Renal cortical epithelial cell (primary cell): Measurements from ENCODE around the gene PRDX5. TPM values are rescaled to one million over a fixed set of nuclear protein-coding genes. Genes with fewer than 3 reads are reported as not detected.

ENCODE experiments used
- DNase-seq: peaks from one replicate; pipeline ENCODE4 v3.0.0-alpha.2; 2011; ENCODE audit warnings: low read depth
- total RNA-seq: library from RNA; depleted of rRNA; stranded (reverse); fragments of >200 nt; gene quantifications from 2 replicates; pipeline ENCODE4 v1.2.3, GENCODE V29; 2014

The PRDX5 gene
- total RNA-seq, 1 donor from 2014 or later = 209 TPM

DNA sequence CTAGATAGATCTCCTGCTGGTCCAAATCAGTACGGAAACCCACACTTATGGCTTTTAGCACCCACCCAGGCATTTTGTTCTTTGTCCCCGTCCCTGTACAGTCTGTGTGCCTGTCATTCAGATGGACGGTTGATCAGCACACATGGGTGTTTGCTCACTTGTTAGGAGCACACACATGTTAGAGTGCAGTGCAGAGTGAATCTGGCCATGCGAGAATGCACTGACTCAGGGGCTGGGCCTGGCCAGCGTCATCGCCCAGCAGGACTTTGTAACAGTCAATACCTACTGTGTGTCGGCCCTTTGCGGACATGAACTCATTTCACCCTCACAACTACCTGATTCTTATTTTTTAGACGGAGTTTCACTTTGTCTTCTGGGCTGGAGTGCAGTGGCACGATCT lies 44.4 kb downstream of the PRDX5 start:
- DNase-seq = no peak

DNA sequence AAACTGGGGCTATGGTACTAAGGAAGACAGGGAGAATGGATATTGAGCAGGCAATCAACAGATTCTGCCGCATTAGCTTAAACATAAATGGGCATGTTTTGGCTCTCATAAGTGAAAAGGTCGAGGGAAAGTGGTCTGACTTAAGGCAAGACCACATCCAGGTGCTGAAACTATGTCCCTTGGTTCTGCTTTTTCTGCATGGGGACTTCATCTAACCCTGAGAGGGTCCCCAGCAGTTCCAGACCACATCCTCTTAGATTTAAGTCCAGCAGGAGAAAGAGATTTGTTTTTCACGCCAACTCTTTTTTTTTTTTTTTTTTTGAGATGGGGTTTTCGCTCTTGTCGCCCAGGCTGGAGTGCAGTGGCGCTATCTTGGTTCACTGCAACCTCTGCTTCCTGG lies 46.5 kb downstream of the PRDX5 start:
- DNase-seq = no peak

DNA sequence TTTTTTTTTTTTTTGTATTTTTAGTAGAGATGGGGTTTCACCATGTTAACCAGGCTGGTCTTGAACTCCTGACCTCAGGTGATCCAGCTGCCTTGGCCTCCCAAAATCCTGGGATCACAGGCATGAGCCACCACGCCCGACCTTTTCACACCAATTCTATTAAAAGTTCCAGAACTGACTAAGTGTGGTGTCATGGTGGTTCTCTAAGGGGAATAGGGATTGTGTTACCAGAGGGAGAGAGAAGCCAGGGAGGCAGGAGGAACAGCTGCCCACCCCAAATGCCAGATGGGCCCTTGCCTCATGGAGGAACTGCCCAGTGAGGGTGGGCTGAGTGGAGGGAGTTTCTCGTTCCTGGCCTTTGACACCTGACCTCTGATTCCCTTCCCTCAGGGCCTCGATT lies 47.0 kb downstream of the PRDX5 start:
- DNase-seq = no peak

DNA sequence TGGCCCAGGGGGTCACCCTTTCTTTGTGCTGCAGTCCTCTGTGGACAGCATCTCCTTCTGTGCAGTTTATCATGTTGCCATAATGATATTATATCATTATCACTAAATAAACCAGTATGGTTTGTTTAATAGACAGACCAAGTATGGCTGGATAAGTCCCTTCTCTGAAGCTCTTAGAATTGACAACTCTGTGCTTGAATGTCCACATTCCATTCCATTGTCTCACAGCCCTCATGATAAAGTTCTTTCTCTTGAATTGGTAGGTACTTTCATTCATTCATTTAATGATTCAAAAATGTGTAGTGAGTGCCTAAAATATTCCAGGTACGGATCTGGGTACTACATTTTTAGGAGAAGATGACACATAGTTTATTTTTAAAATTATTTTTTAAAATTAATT lies 48.8 kb downstream of the PRDX5 start:
- no peak for DNase-seq

DNA sequence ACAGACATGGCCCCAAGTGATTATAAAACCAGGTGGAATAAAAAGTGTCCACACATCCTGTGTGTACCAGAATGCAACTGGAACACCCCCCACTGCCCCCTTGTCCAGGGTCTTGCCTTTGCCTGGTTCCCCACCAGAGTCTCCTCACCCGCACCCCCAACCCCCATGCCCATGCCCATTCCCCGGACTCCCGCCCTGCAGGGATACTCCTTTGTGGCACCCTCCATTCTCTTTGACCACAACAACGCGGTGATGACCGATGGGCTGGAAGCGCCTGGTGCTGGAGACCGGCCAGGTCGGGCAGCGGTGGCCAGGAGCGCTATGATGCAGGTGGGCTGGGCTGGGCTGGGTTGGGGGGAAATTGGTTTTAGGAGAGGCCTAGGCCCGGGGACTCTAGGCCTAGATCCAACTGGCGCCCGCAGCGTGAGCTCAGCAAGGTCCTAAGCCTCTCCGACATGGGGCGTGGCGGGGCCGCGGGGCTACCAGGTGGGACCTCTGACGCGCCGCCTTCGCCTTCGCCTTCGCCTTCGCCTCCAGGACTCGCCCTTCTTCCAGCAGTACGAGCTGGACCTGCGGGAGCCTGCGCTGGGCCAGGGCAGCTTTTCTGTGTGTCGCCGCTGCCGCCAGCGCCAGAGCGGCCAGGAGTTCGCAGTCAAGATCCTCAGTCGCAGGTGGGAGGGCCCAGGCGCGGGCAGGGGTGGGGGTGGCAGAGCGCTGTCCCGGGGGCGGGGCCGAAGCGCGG lies 50.2 kb downstream of the PRDX5 start:
- DNase-seq = no peak

DNA sequence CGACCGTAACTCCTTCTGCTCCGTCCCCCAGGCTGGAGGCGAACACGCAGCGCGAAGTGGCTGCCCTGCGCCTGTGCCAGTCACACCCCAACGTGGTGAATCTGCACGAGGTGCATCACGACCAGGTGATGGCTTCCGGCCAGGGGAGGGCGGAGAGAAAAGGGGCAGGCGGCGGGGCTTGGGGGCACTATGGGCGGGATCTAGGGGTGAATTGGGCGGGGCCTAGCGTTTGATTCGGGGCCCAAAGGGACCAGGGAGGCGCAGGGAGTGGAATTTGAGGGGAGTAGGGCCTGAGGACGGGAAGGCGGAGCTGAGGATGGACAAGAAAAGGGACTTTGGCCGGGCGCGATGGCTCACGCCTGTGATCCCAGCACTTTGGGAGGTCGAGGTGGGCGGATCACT lies 50.8 kb downstream of the PRDX5 start:
- DNase-seq = no peak

DNA sequence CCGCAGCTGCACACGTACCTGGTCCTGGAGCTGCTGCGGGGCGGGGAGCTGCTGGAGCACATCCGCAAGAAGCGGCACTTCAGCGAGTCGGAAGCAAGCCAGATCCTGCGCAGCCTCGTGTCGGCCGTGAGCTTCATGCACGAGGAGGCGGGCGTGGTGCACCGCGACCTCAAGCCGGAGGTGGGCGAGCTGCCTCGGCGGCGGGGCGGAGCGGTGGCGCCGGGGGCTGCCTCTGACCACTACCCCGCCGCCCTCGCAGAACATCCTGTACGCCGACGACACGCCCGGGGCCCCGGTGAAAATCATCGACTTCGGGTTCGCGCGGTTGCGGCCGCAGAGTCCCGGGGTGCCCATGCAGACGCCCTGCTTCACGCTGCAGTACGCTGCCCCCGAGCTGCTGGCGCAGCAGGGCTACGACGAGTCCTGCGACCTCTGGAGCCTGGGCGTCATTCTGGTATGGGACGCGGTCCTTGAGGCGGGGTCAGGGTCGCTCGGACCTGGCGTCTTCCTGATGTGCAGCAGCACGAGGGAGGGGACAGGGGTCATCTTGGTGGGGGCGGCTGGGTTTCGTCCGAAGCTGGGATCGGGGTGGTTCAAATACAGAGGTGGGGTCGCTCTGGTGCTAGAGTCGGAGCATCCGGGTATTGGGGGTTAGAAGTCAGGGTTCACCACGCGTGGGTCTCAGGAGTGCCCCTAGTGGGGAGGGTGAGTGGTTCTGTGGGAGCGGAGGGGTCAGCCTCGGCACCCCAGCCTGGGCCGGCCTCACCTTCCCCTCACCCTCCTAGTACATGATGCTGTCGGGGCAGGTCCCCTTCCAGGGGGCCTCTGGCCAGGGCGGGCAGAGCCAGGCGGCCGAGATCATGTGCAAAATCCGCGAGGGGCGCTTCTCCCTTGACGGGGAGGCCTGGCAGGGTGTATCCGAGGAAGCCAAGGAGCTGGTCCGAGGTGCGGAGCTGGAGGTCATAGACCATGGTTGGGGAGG lies 51.8 kb downstream of the PRDX5 start:
- DNase-seq = no peak

DNA sequence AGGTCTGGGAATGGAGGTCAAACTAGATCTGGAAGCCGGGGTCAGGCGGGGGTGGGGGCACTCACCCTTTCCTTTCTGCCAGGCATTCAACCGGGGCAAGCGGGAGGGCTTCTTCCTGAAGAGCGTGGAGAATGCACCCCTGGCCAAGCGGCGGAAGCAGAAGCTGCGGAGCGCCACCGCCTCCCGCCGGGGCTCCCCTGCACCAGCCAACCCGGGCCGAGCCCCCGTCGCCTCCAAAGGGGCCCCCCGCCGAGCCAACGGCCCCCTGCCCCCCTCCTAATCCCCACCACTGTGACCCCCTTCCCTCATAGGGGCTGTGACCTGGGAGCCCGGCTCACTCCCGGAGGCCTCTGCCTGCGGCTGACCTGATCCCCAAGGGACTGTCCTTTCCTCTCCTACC lies 53.3 kb downstream of the PRDX5 start:
- DNase-seq = no peak

Other genes starting within 250 kb of the PRDX5 start
- gene MACROD1, start 152.0 kb upstream of the PRDX5 start, total RNA-seq = 9.3 and 18.4 TPM in 2 replicates
- gene STIP1, start 131.9 kb upstream of the PRDX5 start, total RNA-seq = 174 and 201 TPM in 2 replicates
- 0.17 TPM in 1 of 2 replicates, not detected in the other for gene FERMT3, start 111.4 kb upstream of the PRDX5 start, total RNA-seq
- 37.0 and 68.8 TPM in 2 replicates for gene TRPT1, start 91.9 kb upstream of the PRDX5 start, total RNA-seq
- 39.2 and 107 TPM in 2 replicates for gene NUDT22, start 91.8 kb upstream of the PRDX5 start, total RNA-seq
- 2.6 and 9.2 TPM in 2 replicates for gene DNAJC4, start 87.6 kb upstream of the PRDX5 start, total RNA-seq
- gene VEGFB, start 83.5 kb upstream of the PRDX5 start, total RNA-seq = 6.1 and 14.7 TPM in 2 replicates
- gene FKBP2, start 77.0 kb upstream of the PRDX5 start, total RNA-seq = 57.5 and 64.3 TPM in 2 replicates
- 131 and 369 TPM in 2 replicates for gene PPP1R14B, start 71.2 kb upstream of the PRDX5 start, total RNA-seq
- gene PLCB3, start 66.6 kb upstream of the PRDX5 start, total RNA-seq = 29.7 and 44.3 TPM in 2 replicates
- gene BAD, start 33.5 kb upstream of the PRDX5 start, total RNA-seq = 66.7 and 93.4 TPM in 2 replicates
- gene GPR137, start 32.3 kb upstream of the PRDX5 start, total RNA-seq = 9.9 and 18.9 TPM in 2 replicates
- not detected in 2 replicates for gene KCNK4, start 26.8 kb upstream of the PRDX5 start, total RNA-seq
- gene CATSPERZ, start 17.8 kb upstream of the PRDX5 start, total RNA-seq = not detected in 2 replicates
- gene ESRRA, start 12.6 kb upstream of the PRDX5 start, total RNA-seq = 54.0 and 72.4 TPM in 2 replicates
- 96.8 and 278 TPM in 2 replicates for gene TRMT112, start 562 bp upstream of the PRDX5 start, total RNA-seq
- 0.55 and 2.4 TPM in 2 replicates for gene CCDC88B, start 22.1 kb downstream of the PRDX5 start, total RNA-seq
- gene RPS6KA4, start 41.0 kb downstream of the PRDX5 start, total RNA-seq = 46.0 and 49.3 TPM in 2 replicates
- not detected in 2 replicates for gene SLC22A11, start 237.8 kb downstream of the PRDX5 start, total RNA-seq